ENCODE data around the gene TMEM178A. TPM values are rescaled to one million over a fixed set of nuclear protein-coding genes. Genes with fewer than 3 reads are reported as not detected.

Gene TMEM178A
- total RNA-seq, 4 donors from 2014 or later: 1.6 to 7.5 (median 4.6) TPM

GRCh38 chr2:39719317-39719716 lies 53.6 kb downstream of the TMEM178A start:
- intact Hi-C loops (cut with DNase I; ENCODE audit: low total_unique reads) (no loop called here), in situ Hi-C loops (cut with MboI; ENCODE audit: low pct_ligation_motif_present in 1 of 4, low pct_unique_long_range_greater_than_20kb in 1 of 4, low sequenced_read_pairs in 3 of 4) (loop anchor here in 1 of 4 donors (25.0 kb wide), 1 partner anchor 357 kb away; no protein-coding TSS in a partner anchor)
- TF ChIP-seq POLR2AphosphoS5 (IDR thresholded peaks at IDR 0.05): no peak
- TF ChIP-seq CTCF (IDR thresholded peaks at IDR 0.05): no peak
- TF ChIP-seq EP300 (IDR thresholded peaks at IDR 0.05; ENCODE audit: low read depth): no peak
- no peak for TF ChIP-seq POLR2A (IDR thresholded peaks at IDR 0.05)
- whole genome bisulfite sequencing, 2 donors (ENCODE audit: low coverage in 1 of 2): 74 to 89% methylated on average over 6 to 8 of the region's 8 CpGs
- no peak overlapping the region for H3K27ac ChIP-seq
- no peaks in the 10 kb centered on the region for H3K27me3 ChIP-seq
- H3K4me3 ChIP-seq: no peak overlapping the region
- no peaks in the 10 kb centered on the region for H3K4me1 ChIP-seq
- no peak for DNase-seq
- H3K36me3 ChIP-seq: no peaks in the 10 kb centered on the region
- no peaks in the 10 kb centered on the region for H3K9me3 ChIP-seq

GRCh38 chr2:39720970-39721369 lies 55.3 kb downstream of the TMEM178A start:
- no peaks in the 10 kb centered on the region for H3K27me3 ChIP-seq
- in situ Hi-C loops (cut with MboI; ENCODE audit: low pct_ligation_motif_present in 1 of 4, low pct_unique_long_range_greater_than_20kb in 1 of 4, low sequenced_read_pairs in 3 of 4): loop anchor here in 1 of 4 donors (25.0 kb wide), 1 partner anchor 359 kb away; no protein-coding TSS in a partner anchor
- intact Hi-C loops (cut with DNase I; ENCODE audit: low total_unique reads): no loop called here
- 83 to 87% methylated on average over 1 to 2 of the region's 2 CpGs for WGBS, 2 donors (ENCODE audit: low coverage in 1 of 2)
- no peaks in the 10 kb centered on the region for H3K9me3 ChIP-seq
- H3K4me3 ChIP-seq: no peak overlapping the region
- H3K27ac ChIP-seq: no peak overlapping the region
- no peaks in the 10 kb centered on the region for H3K4me1 ChIP-seq
- DNase-seq: no peak
- TF ChIP-seq EP300 (IDR thresholded peaks at IDR 0.05; ENCODE audit: low read depth) (no peak), POLR2AphosphoS5 (IDR thresholded peaks at IDR 0.05) (no peak), CTCF (IDR thresholded peaks at IDR 0.05) (no peak), POLR2A (IDR thresholded peaks at IDR 0.05) (no peak)
- H3K36me3 ChIP-seq: no peaks in the 10 kb centered on the region

- no peak overlapping the region for H3K27ac ChIP-seq
- DNase-seq: no peak
- H3K36me3 ChIP-seq: no peaks in the 10 kb centered on the region
- no peak overlapping the region for H3K4me3 ChIP-seq
- no peaks in the 10 kb centered on the region for H3K27me3 ChIP-seq
- intact Hi-C loops (cut with DNase I; ENCODE audit: low total_unique reads): no loop called here
- in situ Hi-C loops (cut with MboI; ENCODE audit: low pct_ligation_motif_present in 1 of 4, low pct_unique_long_range_greater_than_20kb in 1 of 4, low sequenced_read_pairs in 3 of 4): loop anchor here in 1 of 4 donors (25.0 kb wide), 1 partner anchor 361 kb away; no protein-coding TSS in a partner anchor
- H3K9me3 ChIP-seq: no peaks in the 10 kb centered on the region
- TF ChIP-seq CTCF (IDR thresholded peaks at IDR 0.05) (no peak), POLR2A (IDR thresholded peaks at IDR 0.05) (no peak), POLR2AphosphoS5 (IDR thresholded peaks at IDR 0.05) (no peak), EP300 (IDR thresholded peaks at IDR 0.05; ENCODE audit: low read depth) (no peak)
- 69 to 78% methylated on average over 2 of the region's 2 CpGs for WGBS, 2 donors (ENCODE audit: low coverage in 1 of 2)
- no peaks in the 10 kb centered on the region for H3K4me1 ChIP-seq
These were observed 57.8 kb downstream of the TMEM178A start for GRCh38 chr2:39723497-39723896.

GRCh38 chr2:39723946-39724827 lies 58.5 kb downstream of the TMEM178A start:
- in situ Hi-C loops (cut with MboI; ENCODE audit: low pct_ligation_motif_present in 1 of 4, low pct_unique_long_range_greater_than_20kb in 1 of 4, low sequenced_read_pairs in 3 of 4): loop anchor here in 1 of 4 donors (25.0 kb wide), 1 partner anchor 362 kb away; no protein-coding TSS in a partner anchor

More at GRCh38 chr2:39723946-39724827, 58.5 kb downstream of the TMEM178A start:
- no peak overlapping the region for H3K4me3 ChIP-seq
- no peak for TF ChIP-seq CTCF (IDR thresholded peaks at IDR 0.05)
- TF ChIP-seq EP300 (IDR thresholded peaks at IDR 0.05; ENCODE audit: low read depth): no peak
- TF ChIP-seq POLR2A (IDR thresholded peaks at IDR 0.05): no peak
- no peak for TF ChIP-seq POLR2AphosphoS5 (IDR thresholded peaks at IDR 0.05)
- H3K4me1 ChIP-seq: no peaks in the 10 kb centered on the region
- no peaks in the 10 kb centered on the region for H3K36me3 ChIP-seq
- DNase-seq: no peak
- no peaks in the 10 kb centered on the region for H3K27me3 ChIP-seq
- H3K27ac ChIP-seq: no peak overlapping the region
- H3K9me3 ChIP-seq: no peaks in the 10 kb centered on the region
- intact Hi-C loops (cut with DNase I; ENCODE audit: low total_unique reads): no loop called here
- WGBS, 2 donors (ENCODE audit: low coverage in 1 of 2): 72 to 75% methylated on average over 9 of the region's 9 CpGs

All from transverse colon (tissue), 4 donors.